ENCODE results near the gene DYRK1B.

GRCh38 chr19:39795001-39795400, 39.0 kb downstream of the DYRK1B start:
- no peak for TF ChIP-seq CTCF (IDR thresholded peaks at IDR 0.05)
- no peak for TF ChIP-seq POLR2AphosphoS5 (IDR thresholded peaks at IDR 0.05)
- no peak for TF ChIP-seq POLR2A (IDR thresholded peaks at IDR 0.05)
